Fibroblast of lung (primary cell): ENCODE results near the gene MXRA7.

Experiments
- CTCF ChIP-seq, 2 donors: IDR thresholded peaks in 1 of 2; conservative IDR thresholded peaks in 1 of 2; 1 replicate in 1 of 2; 2 replicates in 1 of 2; pipeline ENCODE4 v1.5.1; 2011 to 2012; ENCODE audit warnings: low read length in 2 of 2, control low read depth in 1 of 2, inconsistent platforms in 1 of 2, low read depth in 1 of 2, mild to moderate bottlenecking in 1 of 2
- EZH2 ChIP-seq: IDR thresholded peaks from 2 replicates; pipeline ENCODE4 v1.5.1; 2012; ENCODE audit warnings: low read length, control low read depth, mild to moderate bottlenecking; ENCODE audit errors: missing control alignments

- TF ChIP-seq CTCF (conservative IDR thresholded peaks at IDR 0.05 in 1 of 2, IDR thresholded peaks at IDR 0.05 in 1 of 2; ENCODE audit: low read depth in 1 of 2, low read length in 2 of 2) (no peak), EZH2 (no peak)
Observed at GRCh38 chr17:76676629-76677028, 34.1 kb downstream of the MXRA7 start.
